Dedifferentiated amniotic fluid mesenchymal stem cell (primary cell): ENCODE data around the gene ANTXR1.
"Not testable (repeated sequence)": the region's sequence is repeated elsewhere in the genome, so short reads cannot be mapped to it uniquely, and the experiment has no call there.

Source experiments
- DNase-seq: peaks from one replicate; pipeline ENCODE4 v3.0.0-alpha.2; 2016; ENCODE audit errors: extremely low spot score

The ANTXR1 gene

GRCh38 chr2:69164061-69164778 is 151.2 kb downstream of the ANTXR1 start:
- peak; percentile 48 for DNase-seq

GRCh38 chr2:69165091-69165880 is 152.3 kb downstream of the ANTXR1 start:
- no peak for DNase-seq

GRCh38 chr2:69166465-69166811 is 153.5 kb downstream of the ANTXR1 start:
- no peak for DNase-seq

GRCh38 chr2:69166812-69167468 is 154.0 kb downstream of the ANTXR1 start:
- DNase-seq, result no peak

- DNase-seq, result no peak
These were observed 154.5 kb downstream of the ANTXR1 start for GRCh38 chr2:69167469-69167822.

GRCh38 chr2:69168144-69168813 is 155.3 kb downstream of the ANTXR1 start:
- no peak for DNase-seq

GRCh38 chr2:69168950-69169654 is 156.1 kb downstream of the ANTXR1 start:
- DNase-seq, result no peak

GRCh38 chr2:69169655-69170389 is 156.8 kb downstream of the ANTXR1 start:
- DNase-seq, result no peak

- no peak for DNase-seq
These were observed 157.7 kb downstream of the ANTXR1 start for GRCh38 chr2:69170661-69171060.

GRCh38 chr2:69171116-69171896 is 158.3 kb downstream of the ANTXR1 start:
- peak; percentile 45 for DNase-seq

GRCh38 chr2:69171897-69172525 is 159.0 kb downstream of the ANTXR1 start:
- DNase-seq, result no peak

- no peak for DNase-seq
These were observed 160.7 kb downstream of the ANTXR1 start for GRCh38 chr2:69173706-69174105.

- DNase-seq, result not testable (repeated sequence)
These were observed 161.2 kb downstream of the ANTXR1 start for GRCh38 chr2:69174211-69174610.

- no peak for DNase-seq
These were observed 163.1 kb downstream of the ANTXR1 start for GRCh38 chr2:69175790-69176715.

- DNase-seq, result peak; percentile 80
These were observed 164.2 kb downstream of the ANTXR1 start for GRCh38 chr2:69177063-69177771.

GRCh38 chr2:69177785-69178636 is 165.0 kb downstream of the ANTXR1 start:
- DNase-seq, result peak; percentile 86

GRCh38 chr2:69178756-69179155 is 165.8 kb downstream of the ANTXR1 start:
- no peak for DNase-seq
